GM13977 (cell line): Measurements from ENCODE around the gene AIF1L.
A peak's percentile ranks its signal among the peaks of the same experiment; 100 is the strongest.

Source experiments
- DNase-seq: peaks from one replicate; pipeline ENCODE4 v3.0.0; 2012; ENCODE audit warnings: low spot score
- in situ Hi-C: fragments of 300-500 bp; cut with MboI; formaldehyde crosslinking; loops from one replicate; pipeline ENCODE4 v1.12.0; 2022; ENCODE audit warnings: low sequenced_read_pairs, low pct_unique_long_range_greater_than_20kb, mixed read lengths, inconsistent platforms; ENCODE audit not compliant: unreplicated experiment
- TF ChIP-seq, protein P1 (sequence below): IDR thresholded peaks from 2 replicates; pipeline ENCODE4 v1.5.1; 2012; ENCODE audit warnings: mild to moderate bottlenecking, control low read depth; ENCODE audit not compliant: insufficient read depth; ENCODE audit errors: extremely low read depth, missing control alignments

AIF1L gene

DNA sequence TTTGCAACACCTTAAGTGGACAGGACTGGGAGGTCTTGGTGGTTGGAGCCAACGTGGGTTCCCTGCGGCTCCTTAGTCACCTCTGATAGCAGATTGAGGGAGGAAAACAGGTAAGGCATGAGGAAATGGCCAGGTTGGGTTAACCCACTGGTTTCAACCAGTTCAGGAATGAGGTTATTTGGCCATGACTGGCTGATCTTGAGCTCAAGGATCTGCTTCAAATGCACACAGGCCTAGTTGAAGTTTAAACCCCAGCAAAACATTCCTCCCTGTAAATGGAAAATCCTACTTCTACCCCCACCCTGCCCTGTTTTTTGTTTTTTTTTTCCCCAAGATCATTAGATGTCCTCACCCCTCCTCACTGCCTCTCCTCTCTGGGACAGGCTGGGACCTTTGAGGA lies 25.8 kb downstream of the AIF1L start:
- no peak for DNase-seq
- in situ Hi-C loops, result no loop called here
- TF ChIP-seq, protein P1, sequence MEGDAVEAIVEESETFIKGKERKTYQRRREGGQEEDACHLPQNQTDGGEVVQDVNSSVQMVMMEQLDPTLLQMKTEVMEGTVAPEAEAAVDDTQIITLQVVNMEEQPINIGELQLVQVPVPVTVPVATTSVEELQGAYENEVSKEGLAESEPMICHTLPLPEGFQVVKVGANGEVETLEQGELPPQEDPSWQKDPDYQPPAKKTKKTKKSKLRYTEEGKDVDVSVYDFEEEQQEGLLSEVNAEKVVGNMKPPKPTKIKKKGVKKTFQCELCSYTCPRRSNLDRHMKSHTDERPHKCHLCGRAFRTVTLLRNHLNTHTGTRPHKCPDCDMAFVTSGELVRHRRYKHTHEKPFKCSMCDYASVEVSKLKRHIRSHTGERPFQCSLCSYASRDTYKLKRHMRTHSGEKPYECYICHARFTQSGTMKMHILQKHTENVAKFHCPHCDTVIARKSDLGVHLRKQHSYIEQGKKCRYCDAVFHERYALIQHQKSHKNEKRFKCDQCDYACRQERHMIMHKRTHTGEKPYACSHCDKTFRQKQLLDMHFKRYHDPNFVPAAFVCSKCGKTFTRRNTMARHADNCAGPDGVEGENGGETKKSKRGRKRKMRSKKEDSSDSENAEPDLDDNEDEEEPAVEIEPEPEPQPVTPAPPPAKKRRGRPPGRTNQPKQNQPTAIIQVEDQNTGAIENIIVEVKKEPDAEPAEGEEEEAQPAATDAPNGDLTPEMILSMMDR, result no peak

DNA sequence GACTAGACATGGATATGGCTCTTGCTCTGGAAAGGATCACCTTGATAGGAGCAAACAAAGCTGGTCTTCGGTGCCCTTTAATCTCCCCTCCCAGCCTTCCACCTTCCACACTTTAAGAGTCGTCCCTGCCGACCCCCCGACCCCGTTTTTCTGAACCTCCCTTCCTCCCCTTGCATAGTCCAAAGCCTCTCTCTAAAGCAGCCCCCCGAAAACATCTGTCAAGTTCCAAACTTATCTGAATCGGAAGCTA lies 28.6 kb downstream of the AIF1L start:
- DNase-seq, result no peak
- TF ChIP-seq, protein P1, result no peak
- in situ Hi-C loops, result no loop called here

DNA sequence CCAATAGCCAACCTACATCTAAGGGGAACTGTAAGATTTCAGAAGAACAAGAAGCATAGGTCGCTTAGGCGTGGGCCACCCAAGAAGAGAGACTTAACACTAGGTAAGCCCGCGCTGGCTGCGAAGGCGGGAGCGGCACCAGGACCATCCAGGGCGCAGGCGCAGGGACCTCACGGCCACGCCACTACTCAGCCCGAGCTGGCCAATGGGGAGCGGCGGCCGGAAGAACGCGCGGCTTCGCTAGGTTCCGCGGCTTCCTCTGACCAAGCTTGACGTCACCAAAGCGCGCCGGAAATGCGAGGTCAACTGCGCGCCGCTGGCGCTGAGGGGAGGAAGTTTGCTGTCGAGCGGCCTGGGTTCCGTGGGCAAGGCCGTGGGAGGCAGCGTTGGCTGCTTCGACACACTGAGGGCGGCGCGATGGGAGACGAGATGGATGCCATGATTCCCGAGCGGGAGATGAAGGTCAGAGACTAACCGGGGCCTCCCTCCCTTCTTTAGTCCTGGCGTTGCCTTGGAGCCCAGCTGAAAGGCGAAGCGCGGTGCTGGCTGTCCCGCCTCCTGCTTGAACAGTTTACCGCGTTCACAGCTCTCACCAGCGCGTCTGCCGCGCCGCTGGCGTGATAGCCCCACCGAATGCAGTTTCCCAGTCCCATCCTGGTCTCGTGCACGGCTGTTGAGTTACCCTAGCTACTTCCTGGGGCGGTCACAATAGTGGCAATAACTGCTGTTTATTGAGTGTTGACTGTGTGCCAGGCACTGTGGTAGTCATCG lies 29.1 kb downstream of the AIF1L start, which contains the start of gene NUP214:
Gene NUP214 (plus strand): TSS at position 299 of the 771 bp plus-strand sequence. CDS start 119 bp downstream, at position 418.
- in situ Hi-C loops, result no loop called here
- TF ChIP-seq, protein P1, result no peak
- DNase-seq, result peak; percentile 98

DNA sequence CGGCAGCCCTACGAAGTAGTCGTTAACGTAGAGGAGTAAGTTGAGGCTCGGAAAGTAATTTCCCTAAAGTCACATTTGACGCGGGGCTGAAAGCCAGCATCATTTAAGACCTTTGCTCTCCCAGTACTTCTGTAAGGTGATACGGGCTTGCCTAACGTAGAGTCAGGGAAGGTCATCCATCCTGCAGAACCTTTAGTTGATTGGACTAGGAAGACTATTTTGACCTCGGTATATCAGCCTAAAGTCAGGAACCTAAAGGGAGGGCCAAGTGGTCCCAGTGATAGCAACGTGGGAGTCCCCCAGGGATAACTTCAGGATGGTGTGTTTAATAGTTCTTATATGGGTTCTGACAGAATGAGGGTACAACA lies 29.7 kb downstream of the AIF1L start:
- TF ChIP-seq, protein P1, result no peak
- DNase-seq, result no peak
- in situ Hi-C loops, result no loop called here

DNA sequence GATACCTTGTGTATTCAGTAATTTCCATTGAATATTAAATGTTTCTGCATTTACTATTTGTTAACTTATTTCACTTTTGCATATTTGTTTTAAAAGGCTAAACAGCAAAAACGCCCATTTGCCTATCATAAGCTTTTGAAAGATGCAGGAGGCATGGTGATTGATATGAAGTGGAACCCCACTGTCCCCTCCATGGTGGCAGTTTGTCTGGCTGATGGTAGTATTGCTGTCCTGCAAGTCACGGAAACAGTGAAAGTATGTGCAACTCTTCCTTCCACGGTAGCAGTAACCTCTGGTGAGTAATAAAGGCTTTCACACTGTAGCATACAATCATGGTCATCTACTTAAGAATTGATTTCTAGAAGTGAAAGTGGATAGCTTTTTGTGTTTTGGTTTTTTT lies 32.9 kb downstream of the AIF1L start:
- no peak for DNase-seq
- in situ Hi-C loops, result no loop called here
- TF ChIP-seq, protein P1, result no peak

DNA sequence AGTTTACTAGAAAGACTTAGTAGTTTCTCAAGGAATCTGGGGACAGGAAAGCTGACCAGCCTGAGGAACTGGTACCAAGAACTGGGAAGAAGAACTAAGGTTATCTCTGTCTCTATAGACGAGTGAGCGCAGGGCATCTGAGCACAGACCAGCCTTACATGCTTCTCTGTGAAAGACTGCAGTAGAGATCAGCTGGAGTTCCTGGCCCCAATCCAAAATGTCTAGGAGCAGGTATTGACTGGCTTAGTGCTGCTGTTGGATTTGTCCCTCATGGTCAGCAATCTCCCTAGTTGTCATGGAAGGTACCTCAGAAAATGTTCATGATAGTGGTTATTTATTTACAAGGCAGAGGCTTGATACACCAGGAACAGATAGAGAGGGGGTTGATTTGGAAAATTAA lies 42.3 kb downstream of the AIF1L start:
- TF ChIP-seq, protein P1, result no peak
- no peak for DNase-seq
- in situ Hi-C loops, result no loop called here
